ENCODE measurements around the gene ZC3H7A.

ZC3H7A gene

DNA sequence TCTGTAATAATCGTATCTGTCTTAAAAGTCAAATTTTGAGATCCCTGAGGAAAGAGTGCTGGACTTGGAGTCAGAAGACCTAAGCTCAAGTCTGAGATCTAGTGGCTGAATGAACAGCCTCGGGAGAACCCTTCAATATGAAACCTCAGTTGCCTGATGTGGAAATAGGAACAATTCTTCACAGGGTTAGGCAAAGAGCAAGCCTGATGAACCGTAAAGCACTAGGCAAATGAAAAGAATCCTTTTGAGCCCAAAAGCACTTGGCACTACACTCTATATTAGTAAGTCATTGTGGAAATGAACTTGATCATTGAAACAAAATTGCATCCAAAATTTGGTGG is 74.6 kb downstream of the ZC3H7A start (continued):
- TF ChIP-seq, protein P1, sequence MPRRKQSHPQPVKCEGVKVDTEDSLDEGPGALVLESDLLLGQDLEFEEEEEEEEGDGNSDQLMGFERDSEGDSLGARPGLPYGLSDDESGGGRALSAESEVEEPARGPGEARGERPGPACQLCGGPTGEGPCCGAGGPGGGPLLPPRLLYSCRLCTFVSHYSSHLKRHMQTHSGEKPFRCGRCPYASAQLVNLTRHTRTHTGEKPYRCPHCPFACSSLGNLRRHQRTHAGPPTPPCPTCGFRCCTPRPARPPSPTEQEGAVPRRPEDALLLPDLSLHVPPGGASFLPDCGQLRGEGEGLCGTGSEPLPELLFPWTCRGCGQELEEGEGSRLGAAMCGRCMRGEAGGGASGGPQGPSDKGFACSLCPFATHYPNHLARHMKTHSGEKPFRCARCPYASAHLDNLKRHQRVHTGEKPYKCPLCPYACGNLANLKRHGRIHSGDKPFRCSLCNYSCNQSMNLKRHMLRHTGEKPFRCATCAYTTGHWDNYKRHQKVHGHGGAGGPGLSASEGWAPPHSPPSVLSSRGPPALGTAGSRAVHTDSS (tag by site-specific recombination; IDR thresholded peaks at IDR 0.05) = no peak
- TF ChIP-seq ZNF2 (tag by site-specific recombination; IDR thresholded peaks at IDR 0.05) (no peak), ZNF768 (tag by site-specific recombination; IDR thresholded peaks at IDR 0.05) (no peak)

DNA sequence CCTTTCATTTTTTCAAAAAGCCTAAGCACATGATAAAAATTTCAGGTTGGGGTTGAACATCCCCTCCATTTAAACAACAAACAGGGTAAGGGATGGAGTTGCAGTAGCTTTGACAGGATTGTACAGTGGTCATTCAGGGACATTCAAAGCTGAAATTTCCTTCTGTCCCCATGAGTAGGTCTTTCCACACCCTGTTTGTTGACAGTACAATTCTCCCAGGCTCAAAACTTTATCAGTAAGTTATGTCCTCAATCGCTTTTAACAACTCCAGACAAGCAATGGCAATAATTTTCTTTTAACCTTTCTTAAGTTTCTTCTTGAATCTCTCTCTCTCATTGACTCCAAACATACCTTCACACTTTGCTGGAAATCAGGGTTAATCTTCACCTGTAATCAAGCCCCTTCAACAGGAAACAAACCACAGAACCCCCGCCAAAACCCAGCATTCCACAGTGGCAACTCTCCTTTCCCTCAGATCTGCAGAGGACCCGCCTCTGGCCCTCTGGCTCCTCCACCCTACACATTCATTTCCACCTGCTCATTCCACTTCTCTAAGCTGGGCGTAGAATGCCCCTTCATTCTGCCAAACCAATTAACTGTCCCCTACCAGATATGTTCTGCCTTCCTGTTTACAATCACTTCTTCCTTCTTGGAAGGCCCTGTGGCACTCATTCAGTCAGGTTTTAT is 75.1 kb downstream of the ZC3H7A start:
- ChIA-PET POLR2A (no interaction called here), CTCF (interaction anchor here (0.5 kb wide), 1 partner anchor 694 kb away, joined by 6 read pairs; no protein-coding TSS in a partner anchor)
- TF ChIP-seq, protein P2, sequence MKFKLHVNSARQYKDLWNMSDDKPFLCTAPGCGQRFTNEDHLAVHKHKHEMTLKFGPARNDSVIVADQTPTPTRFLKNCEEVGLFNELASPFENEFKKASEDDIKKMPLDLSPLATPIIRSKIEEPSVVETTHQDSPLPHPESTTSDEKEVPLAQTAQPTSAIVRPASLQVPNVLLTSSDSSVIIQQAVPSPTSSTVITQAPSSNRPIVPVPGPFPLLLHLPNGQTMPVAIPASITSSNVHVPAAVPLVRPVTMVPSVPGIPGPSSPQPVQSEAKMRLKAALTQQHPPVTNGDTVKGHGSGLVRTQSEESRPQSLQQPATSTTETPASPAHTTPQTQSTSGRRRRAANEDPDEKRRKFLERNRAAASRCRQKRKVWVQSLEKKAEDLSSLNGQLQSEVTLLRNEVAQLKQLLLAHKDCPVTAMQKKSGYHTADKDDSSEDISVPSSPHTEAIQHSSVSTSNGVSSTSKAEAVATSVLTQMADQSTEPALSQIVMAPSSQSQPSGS (tag by site-specific recombination; IDR thresholded peaks at IDR 0.05; ENCODE audit: low read depth) = no peak
- TF ChIP-seq ZNF274 (IDR thresholded peaks at IDR 0.05; ENCODE audit: low read length) (no peak), ZNF274 (tag by site-specific recombination; IDR thresholded peaks at IDR 0.05; ENCODE audit: borderline replicate concordance) (no peak), OSR2 (tag by site-specific recombination; IDR thresholded peaks at IDR 0.05) (no peak), ZNF670 (tag by site-specific recombination; IDR thresholded peaks at IDR 0.05; ENCODE audit: low read depth) (no peak), ZNF335 (tag by site-specific recombination; conservative IDR thresholded peaks at IDR 0.05) (no peak), BCL11B (tag by site-specific recombination; IDR thresholded peaks at IDR 0.05; ENCODE audit: low read depth) (no peak)
- peaks cover 29 to 67% of the 10 kb centered on the region in 2 experiments for H3K36me3 ChIP-seq (ENCODE audit: control insufficient read depth in 2 of 2, insufficient read depth in 1 of 2, low read length in 2 of 2)
- no peak overlapping the region for H3K27ac ChIP-seq (ENCODE audit: extremely low read depth, low read depth, low read length)
- H3K4me1 ChIP-seq (ENCODE audit: control insufficient read depth, insufficient read depth, low read length) = no peaks in the 10 kb centered on the region
- H3K9me3 ChIP-seq (ENCODE audit: control insufficient read depth, insufficient read depth, low read depth, low read length) = no peaks in the 10 kb centered on the region
- H3K4me3 ChIP-seq (ENCODE audit: low read depth, low read length) = no peak overlapping the region

DNA sequence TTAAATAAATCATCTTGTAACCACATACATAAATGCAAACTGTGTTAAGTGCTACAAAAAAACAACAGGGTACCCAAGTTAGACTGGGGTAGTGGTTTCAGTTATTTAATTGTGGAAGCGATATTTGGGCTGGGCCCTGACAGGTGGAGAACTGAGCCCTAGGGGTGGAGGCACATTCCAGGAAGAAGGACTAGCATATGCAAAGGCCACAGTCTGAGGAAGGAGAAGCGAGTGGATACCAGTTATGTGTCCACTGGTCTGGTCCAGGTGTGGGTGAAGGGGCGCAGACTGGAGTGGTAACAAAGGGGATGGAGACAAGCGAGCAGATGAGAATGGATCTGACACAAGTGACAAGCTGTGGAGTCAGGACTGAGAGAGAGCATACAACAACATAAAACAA is 77.3 kb downstream of the ZC3H7A start:
- no peaks in the 10 kb centered on the region for H3K9me3 ChIP-seq (ENCODE audit: control insufficient read depth, insufficient read depth, low read depth, low read length)
- TF ChIP-seq ZNF510 (tag by site-specific recombination; IDR thresholded peaks at IDR 0.05; ENCODE audit: insufficient replicate concordance) = no peak
- TF ChIP-seq, protein P3, sequence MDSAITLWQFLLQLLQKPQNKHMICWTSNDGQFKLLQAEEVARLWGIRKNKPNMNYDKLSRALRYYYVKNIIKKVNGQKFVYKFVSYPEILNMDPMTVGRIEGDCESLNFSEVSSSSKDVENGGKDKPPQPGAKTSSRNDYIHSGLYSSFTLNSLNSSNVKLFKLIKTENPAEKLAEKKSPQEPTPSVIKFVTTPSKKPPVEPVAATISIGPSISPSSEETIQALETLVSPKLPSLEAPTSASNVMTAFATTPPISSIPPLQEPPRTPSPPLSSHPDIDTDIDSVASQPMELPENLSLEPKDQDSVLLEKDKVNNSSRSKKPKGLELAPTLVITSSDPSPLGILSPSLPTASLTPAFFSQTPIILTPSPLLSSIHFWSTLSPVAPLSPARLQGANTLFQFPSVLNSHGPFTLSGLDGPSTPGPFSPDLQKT (IDR thresholded peaks at IDR 0.05; ENCODE audit: borderline replicate concordance, low read depth, low read length) = no peak
- TF ChIP-seq, protein P4, sequence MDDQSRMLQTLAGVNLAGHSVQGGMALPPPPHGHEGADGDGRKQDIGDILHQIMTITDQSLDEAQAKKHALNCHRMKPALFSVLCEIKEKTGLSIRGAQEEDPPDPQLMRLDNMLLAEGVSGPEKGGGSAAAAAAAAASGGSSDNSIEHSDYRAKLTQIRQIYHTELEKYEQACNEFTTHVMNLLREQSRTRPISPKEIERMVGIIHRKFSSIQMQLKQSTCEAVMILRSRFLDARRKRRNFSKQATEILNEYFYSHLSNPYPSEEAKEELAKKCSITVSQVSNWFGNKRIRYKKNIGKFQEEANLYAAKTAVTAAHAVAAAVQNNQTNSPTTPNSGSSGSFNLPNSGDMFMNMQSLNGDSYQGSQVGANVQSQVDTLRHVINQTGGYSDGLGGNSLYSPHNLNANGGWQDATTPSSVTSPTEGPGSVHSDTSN (CRISPR knock-in tag; IDR thresholded peaks at IDR 0.05) = no peak
- TF ChIP-seq ZSCAN16 (tag by site-specific recombination; IDR thresholded peaks at IDR 0.05) = no peak
- no peak for TF ChIP-seq RBAK (tag by site-specific recombination; IDR thresholded peaks at IDR 0.05)
- TF ChIP-seq ZNF114 (tag by site-specific recombination; IDR thresholded peaks at IDR 0.05) = no peak
- TF ChIP-seq ZNF174 (tag by site-specific recombination; IDR thresholded peaks at IDR 0.05) = no peak
- no peak for TF ChIP-seq ZNF473 (tag by site-specific recombination; IDR thresholded peaks at IDR 0.05)
- no peak for TF ChIP-seq ZNF777 (tag by site-specific recombination; IDR thresholded peaks at IDR 0.05; ENCODE audit: borderline replicate concordance)
- TF ChIP-seq, protein P5, sequence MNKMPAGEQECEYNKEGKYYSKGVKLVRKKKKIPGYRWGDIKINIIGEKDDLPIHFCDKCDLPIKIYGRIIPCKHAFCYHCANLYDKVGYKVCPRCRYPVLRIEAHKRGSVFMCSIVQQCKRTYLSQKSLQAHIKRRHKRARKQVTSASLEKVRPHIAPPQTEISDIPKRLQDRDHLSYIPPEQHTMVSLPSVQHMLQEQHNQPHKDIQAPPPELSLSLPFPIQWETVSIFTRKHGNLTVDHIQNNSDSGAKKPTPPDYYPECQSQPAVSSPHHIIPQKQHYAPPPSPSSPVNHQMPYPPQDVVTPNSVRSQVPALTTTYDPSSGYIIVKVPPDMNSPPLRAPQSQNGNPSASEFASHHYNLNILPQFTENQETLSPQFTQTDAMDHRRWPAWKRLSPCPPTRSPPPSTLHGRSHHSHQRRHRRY (tag by site-specific recombination; IDR thresholded peaks at IDR 0.05) = no peak
- TF ChIP-seq ZNF621 (tag by site-specific recombination; IDR thresholded peaks at IDR 0.05) = no peak
- no peak for TF ChIP-seq ZBTB7A (tag by site-specific recombination; IDR thresholded peaks at IDR 0.05; ENCODE audit: low read depth)
- TF ChIP-seq, protein P6, sequence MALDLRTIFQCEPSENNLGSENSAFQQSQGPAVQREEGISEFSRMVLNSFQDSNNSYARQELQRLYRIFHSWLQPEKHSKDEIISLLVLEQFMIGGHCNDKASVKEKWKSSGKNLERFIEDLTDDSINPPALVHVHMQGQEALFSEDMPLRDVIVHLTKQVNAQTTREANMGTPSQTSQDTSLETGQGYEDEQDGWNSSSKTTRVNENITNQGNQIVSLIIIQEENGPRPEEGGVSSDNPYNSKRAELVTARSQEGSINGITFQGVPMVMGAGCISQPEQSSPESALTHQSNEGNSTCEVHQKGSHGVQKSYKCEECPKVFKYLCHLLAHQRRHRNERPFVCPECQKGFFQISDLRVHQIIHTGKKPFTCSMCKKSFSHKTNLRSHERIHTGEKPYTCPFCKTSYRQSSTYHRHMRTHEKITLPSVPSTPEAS (tag by site-specific recombination; IDR thresholded peaks at IDR 0.05) = no peak
- no peak for TF ChIP-seq ZNF776 (tag by site-specific recombination; IDR thresholded peaks at IDR 0.05; ENCODE audit: borderline replicate concordance)
- no peak for TF ChIP-seq ZNF184 (tag by site-specific recombination; IDR thresholded peaks at IDR 0.05)
- no peak for TF ChIP-seq ZBTB48 (tag by site-specific recombination; IDR thresholded peaks at IDR 0.05)
- TF ChIP-seq ZBTB21 (tag by site-specific recombination; IDR thresholded peaks at IDR 0.05) = no peak

More for the DNA sequence above, 77.3 kb downstream of the ZC3H7A start:
- CTCF ChIA-PET = interaction anchor here (1.9 kb wide), 1 partner anchor 313 kb away, joined by 6 read pairs; no protein-coding TSS in a partner anchor
- POLR2A ChIA-PET = no interaction called here
- no peak overlapping the region for H3K27ac ChIP-seq (ENCODE audit: extremely low read depth, low read depth, low read length)
- H3K36me3 ChIP-seq (ENCODE audit: control insufficient read depth in 2 of 2, insufficient read depth in 1 of 2, low read length in 2 of 2) = peaks cover 28 to 57% of the 10 kb centered on the region in 2 experiments
- H3K4me3 ChIP-seq (ENCODE audit: low read depth, low read length) = no peak overlapping the region
- no peaks in the 10 kb centered on the region for H3K4me1 ChIP-seq (ENCODE audit: control insufficient read depth, insufficient read depth, low read length)
